ENCODE results near the gene CKB. TPM values are rescaled to one million over a fixed set of nuclear protein-coding genes. Genes with fewer than 3 reads are reported as not detected.
"Not testable (repeated sequence)": the region's sequence is repeated elsewhere in the genome, so short reads cannot be mapped to it uniquely, and the experiment has no call there.

Gene CKB
- total RNA-seq, 4 donors from 2014 or later, result 453 to 1,624 (median 922) TPM

- Histone ChIP-seq H3K4me3 (peak overlapping the region in 1 of 2 donors; percentile 97), H3K27ac (peak overlapping the region; percentile 48 to 92 (median 90)), H3K9me3 (no peaks in the 10 kb centered on the region), H3K36me3 (peaks cover 0 to 30% of the 10 kb centered on the region in 2 donors), H3K27me3 (no peaks in the 10 kb centered on the region), H3K4me1 (peaks cover 2 to 87% (median 47%) of the 10 kb centered on the region in 3 donors)
- 41% methylated on average over 3 of the region's 10 CpGs; no CpG with 5 or more reads in 1 of the 2 donors for WGBS, 2 donors (ENCODE audit: low coverage in 1 of 2)
- ATAC-seq, result no peak
- TF ChIP-seq POLR2AphosphoS5 (IDR thresholded peaks at IDR 0.05) (no peak), EP300 (IDR thresholded peaks at IDR 0.05) (no peak), CTCF (IDR thresholded peaks at IDR 0.05) (no peak), POLR2A (IDR thresholded peaks at IDR 0.05) (no peak)
Observed at GRCh38 chr14:103528146-103528586, 5.5 kb upstream of the CKB start.

GRCh38 chr14:103527408-103528145, 4.9 kb upstream of the CKB start:
- no peaks in the 10 kb centered on the region for H3K9me3 ChIP-seq
- no peak for ATAC-seq
- H3K4me1 ChIP-seq, result peaks cover 2 to 86% (median 46%) of the 10 kb centered on the region in 3 donors
- H3K4me3 ChIP-seq, result no peak overlapping the region
- TF ChIP-seq POLR2A (IDR thresholded peaks at IDR 0.05), result no peak
- TF ChIP-seq CTCF (IDR thresholded peaks at IDR 0.05), result no peak
- TF ChIP-seq EP300 (IDR thresholded peaks at IDR 0.05), result no peak
- no peak for TF ChIP-seq POLR2AphosphoS5 (IDR thresholded peaks at IDR 0.05)
- WGBS, 2 donors (ENCODE audit: low coverage in 1 of 2), result 73 to 80% methylated on average over 3 to 9 of the region's 14 CpGs
- H3K36me3 ChIP-seq, result peaks cover 0 to 24% of the 10 kb centered on the region in 2 donors
- no peaks in the 10 kb centered on the region for H3K27me3 ChIP-seq
- H3K27ac ChIP-seq, result peak overlapping the region in 3 of 4 donors; percentile 90 to 92 (median 90)

GRCh38 chr14:103526914-103527248, 4.3 kb upstream of the CKB start:
- Histone ChIP-seq H3K27ac (peak overlapping the region in 3 of 4 donors; percentile 90 to 92 (median 90)), H3K4me3 (no peak overlapping the region), H3K27me3 (no peaks in the 10 kb centered on the region), H3K4me1 (peaks cover 2 to 84% (median 41%) of the 10 kb centered on the region in 3 donors), H3K36me3 (peaks cover 0 to 18% of the 10 kb centered on the region in 2 donors), H3K9me3 (no peaks in the 10 kb centered on the region)
- TF ChIP-seq EP300 (IDR thresholded peaks at IDR 0.05), result no peak
- 71 to 85% methylated on average over 1 of the region's 1 CpG for WGBS, 2 donors (ENCODE audit: low coverage in 1 of 2)
- ATAC-seq, result no peak

- peak overlapping the region in 3 of 4 donors; percentile 5 to 92 (median 90) for H3K27ac ChIP-seq
- no peaks in the 10 kb centered on the region for H3K9me3 ChIP-seq
- ATAC-seq, result no peak
- H3K36me3 ChIP-seq, result peaks cover 0 to 14% of the 10 kb centered on the region in 2 donors
- H3K4me3 ChIP-seq, result no peak overlapping the region
- H3K27me3 ChIP-seq, result no peaks in the 10 kb centered on the region
- peaks cover 2 to 84% (median 38%) of the 10 kb centered on the region in 3 donors for H3K4me1 ChIP-seq
- WGBS, 2 donors (ENCODE audit: low coverage in 1 of 2), result 14 to 100% methylated on average over 1 of the region's 8 CpGs
- TF ChIP-seq CTCF (IDR thresholded peaks at IDR 0.05), result no peak
- no peak for TF ChIP-seq POLR2A (IDR thresholded peaks at IDR 0.05)
- no peak for TF ChIP-seq EP300 (IDR thresholded peaks at IDR 0.05)
- no peak for TF ChIP-seq POLR2AphosphoS5 (IDR thresholded peaks at IDR 0.05)
Observed at GRCh38 chr14:103526247-103526913, 3.8 kb upstream of the CKB start.

GRCh38 chr14:103525430-103526246, 3.0 kb upstream of the CKB start:
- Histone ChIP-seq H3K27ac (peak overlapping the region in 2 of 4 donors; percentile 5 to 92), H3K4me1 (peaks cover 2 to 84% (median 34%) of the 10 kb centered on the region in 3 donors)
- H3K27me3 ChIP-seq, ATAC-seq, H3K36me3 ChIP-seq, H3K4me3 ChIP-seq, H3K9me3 ChIP-seq: not testable (repeated sequence)
- WGBS, 2 donors (ENCODE audit: low coverage in 1 of 2), result 60 to 83% methylated on average over 2 to 5 of the region's 17 CpGs
